HG03175 (cell line): ENCODE data around the gene ETNK1.
A peak's percentile ranks its signal among the peaks of the same experiment; 100 is the strongest.

Source experiments
- ATAC-seq: cut with Tn5 transposase; IDR thresholded peaks from one replicate; pipeline ENCODE4 v1.9.1; 2021; ENCODE audit warnings: mild to moderate bottlenecking, moderate library complexity; ENCODE audit not compliant: unreplicated experiment

Gene ETNK1

DNA sequence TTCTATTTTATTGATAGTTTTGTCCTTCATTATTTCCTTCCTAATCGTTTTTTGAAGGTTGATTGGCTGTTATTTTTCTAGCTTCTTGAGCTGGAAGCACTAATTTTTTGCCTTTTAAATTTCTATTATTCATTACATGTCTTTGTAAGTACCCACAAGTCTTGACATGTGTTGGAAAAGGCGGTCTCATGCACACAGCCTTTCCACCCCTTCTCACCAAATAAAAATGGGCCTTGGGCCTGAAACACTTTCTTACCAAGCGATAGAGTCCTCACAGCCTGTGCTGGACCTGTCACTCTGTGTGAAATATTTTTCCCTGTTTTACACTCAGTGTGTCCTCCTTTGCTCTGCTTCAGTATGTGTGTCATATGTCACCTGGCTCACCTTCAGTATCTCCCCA lies 9.9 kb downstream of the ETNK1 start:
- ATAC-seq: no peak

DNA sequence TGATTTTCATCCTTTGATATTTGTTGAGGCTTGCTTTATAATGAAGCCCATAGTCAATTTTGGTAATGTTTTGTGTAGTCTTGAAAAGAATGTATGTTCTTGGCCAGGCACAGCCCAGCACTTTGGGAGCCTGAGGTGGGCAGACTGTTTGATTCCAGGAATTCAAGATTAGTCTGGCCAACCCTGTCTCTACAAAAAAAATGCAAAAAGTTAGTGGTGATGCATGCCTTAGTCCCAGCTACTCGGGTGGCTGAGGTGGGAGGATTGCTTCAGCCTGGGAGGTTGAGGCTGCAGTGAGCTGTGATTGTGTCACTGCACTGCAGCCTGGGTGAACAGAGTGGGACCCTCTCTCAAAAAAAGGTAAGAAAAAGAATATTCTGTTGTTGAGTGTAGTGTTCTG lies 10.8 kb downstream of the ETNK1 start:
- no peak for ATAC-seq

DNA sequence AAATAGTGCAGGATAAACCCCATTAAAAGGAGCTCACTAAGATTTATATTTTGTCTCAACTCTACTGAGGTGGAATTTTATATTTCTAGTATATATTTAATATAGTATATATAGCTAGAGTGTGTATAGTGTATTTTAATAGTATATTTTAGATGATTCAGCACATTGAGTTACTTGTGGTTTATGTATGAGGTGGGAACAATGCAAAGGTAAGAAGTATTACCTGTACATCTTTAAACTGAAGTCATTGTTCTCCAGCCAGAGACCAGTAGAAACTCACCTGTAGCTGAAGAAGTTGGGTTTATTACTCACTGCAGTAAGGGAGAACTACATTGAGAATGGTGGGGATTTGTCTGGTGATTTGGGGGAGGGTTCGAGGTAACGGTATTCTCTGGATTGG lies 15.9 kb downstream of the ETNK1 start:
- no peak for ATAC-seq

DNA sequence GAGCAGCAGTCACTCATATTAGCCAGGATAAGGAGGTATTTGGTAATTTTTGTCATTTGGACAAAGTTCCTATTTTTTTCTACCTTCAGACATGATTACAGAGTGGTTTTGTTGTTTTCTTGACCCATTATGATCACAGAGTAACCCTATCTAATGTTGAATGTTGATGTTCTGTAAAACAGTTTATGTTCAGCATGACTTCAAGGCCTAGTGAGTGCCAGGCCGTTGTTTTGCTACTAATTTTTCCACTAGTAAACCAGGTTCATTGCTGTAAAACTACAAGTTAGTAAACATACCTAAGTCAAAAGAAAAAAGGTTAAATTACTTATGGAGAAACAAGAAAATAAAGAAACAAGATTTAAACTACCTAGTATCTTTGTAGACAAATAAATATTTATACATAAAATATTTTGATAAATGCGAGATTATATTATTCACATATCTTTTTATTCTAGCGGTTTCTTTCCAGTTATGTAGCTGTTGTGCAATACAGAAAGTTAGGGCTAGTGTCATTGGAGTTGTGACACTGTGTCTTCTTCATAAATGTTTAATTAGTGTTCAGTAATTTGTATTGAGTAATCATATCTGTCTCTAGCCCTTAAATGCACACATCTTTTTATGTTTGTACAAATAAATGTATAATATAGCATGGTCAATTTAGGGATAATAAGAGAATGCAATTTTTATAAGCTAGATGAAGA lies 16.5 kb downstream of the ETNK1 start:
- no peak for ATAC-seq

DNA sequence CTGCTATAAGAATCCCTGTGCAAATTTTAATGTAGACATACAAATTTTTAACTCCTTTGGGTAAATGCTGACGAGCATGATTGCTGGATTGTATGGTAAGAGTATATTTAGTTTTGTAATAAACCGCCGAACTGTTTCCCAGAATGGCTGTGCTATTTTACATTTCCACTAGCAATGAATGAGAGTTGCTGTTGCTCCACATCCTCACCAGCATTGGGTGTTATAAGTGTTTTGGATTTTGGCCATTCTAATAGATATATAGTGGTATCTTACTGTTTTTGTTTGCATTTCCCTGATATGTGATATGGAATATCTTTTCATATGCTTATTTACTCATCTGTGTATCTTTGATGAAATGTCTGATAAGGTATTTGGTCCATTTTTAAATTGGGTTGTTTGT lies 23.7 kb downstream of the ETNK1 start:
- ATAC-seq: no peak

DNA sequence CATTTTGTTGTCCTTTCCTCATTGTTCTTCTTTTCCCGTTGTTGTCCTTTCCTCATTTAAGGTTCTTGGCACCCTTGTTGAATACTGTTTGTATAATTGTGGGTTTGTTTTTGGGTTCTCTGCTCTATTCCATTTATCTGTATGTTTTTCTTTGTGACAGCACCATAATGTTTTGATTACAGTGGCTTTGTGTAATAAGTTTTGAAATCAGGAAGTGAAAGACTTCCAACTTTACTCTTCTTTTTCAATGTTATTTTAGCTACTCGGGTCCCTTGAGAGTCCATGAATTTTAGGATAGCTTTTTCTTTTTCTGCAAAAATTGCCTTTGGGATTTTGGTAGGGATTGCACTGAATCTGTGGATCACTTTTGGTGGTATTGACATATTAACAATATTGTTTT lies 28.1 kb downstream of the ETNK1 start:
- ATAC-seq: no peak

DNA sequence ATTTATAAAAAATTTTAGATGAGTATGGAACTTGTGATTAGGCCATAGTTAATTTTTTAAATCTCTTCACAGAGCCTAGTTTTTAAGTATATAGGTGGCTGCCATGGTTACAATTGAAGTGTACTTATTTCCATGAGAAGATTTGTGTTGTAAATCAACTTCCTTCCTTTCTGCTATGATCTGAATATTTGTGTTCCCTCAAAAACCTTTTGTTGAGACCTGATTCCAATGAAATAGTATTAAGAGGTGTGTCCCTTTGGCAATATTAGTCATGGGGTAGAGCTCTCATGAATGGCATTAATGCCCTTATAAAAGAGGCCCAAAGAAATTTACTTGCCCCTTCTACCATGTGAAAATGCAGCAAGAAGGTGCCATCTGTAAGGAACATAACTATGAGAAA lies 28.8 kb downstream of the ETNK1 start:
- ATAC-seq: no peak

DNA sequence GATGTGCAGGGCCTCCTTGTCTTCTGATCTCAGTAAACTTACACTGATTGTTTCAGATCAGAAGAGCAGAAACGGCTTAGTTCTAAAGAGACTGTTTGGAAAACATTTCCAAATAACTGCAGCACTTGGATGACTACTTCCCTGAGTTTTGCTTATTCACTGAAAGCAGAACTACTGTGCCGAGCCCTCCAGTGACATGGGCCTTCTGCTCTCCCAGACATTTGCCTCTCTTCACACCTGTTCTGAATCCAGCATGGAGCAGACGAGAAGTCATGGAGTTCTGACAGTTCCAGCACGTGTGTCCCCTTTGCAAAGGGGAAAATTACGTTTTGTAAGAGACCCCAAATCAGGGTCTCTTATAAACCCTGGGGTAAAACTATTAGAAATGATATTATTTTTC lies 31.4 kb downstream of the ETNK1 start:
- ATAC-seq: no peak

DNA sequence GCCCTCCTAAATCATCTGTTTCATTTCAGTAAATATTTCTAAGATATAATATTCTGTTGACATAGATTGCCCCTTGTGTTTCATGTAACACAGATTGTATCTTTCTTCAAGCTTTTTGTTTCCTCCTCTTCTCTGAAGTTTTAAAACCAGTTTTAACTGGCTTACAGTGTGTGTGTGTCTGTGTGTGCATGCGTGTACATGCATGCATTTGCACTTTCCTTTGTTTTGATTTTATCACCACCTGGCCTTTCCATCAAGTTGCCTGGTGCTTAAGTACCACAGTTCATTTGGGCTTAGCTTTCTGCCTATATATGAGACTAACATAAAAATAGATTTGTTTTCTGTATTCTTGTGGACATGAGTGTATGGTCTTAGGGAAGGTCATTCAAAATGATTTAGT lies 31.9 kb downstream of the ETNK1 start:
- ATAC-seq: no peak

DNA sequence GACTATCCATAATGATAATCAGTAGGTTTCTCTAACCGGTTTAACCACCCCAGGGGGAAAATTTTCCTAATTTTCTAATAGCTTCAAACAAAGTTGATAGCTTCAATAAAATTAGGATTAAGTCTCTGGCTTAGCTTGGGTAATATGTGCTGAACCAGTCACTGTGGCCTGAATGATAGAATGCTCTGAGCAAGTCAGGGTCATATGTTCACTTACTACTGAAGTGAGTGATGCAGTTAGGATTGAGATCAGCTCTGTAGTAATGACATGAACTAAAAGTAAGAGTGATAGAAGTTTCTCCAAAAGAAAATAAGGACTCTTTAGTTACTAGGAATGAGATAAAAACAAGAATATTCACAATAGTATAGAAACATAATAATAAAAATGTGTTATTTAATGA lies 32.6 kb downstream of the ETNK1 start:
- ATAC-seq: no peak

DNA sequence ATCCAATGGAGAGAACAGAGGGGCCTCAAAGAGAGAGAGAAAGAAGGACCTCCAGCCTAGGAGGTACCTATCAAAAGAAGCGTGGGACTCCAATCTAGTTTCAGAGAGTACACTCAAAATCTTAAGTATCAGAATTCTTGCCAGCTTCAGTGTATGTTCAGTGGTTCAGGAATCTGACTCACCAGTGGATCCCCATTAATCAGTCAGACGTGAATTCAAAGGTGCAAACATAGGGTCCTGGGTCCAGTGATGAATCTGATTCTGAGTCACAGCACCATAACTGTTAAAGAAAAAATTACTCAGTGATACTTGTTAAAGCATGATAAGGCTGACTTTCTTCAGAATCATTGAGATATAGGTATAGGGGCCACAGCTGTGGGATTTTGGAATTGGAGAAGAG lies 33.2 kb downstream of the ETNK1 start:
- no peak for ATAC-seq

DNA sequence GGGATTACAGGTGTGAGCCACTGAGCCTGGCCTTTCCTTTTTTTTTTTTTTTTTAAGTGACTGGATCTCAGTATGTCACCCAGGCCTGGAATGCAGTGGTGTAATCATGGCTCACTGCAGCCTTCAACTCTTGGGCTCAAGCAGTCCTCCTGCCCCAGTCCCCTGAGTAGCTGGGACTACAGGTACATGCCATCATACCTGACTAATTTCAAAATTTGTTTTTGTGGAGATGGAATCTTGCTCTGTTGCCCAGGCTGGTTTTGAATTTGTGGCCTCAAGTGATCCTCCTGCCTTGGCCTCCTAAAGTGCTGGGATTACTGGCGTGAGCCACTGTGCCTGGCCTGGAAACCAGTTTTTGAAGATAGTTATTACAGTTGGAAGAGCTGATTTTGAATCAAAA lies 37.4 kb downstream of the ETNK1 start:
- no peak for ATAC-seq

DNA sequence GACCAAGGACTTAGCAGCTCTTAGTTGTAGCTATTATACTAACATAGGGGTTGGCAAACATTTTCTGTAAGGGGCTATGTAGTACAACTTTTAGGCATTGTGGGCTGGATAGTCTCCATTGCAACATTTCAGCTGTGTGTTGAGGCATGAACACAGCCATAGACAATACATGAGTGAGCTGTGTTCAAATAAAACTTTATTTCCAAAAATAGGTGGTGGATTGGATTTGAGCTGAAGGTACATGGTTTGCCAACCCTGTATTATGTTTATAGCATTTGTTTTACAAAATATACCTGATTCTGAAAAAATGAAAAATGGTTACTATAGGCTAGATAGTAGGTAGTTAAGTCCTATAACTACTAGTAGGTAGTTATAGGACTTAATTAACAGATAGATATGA lies 40.5 kb downstream of the ETNK1 start:
- ATAC-seq: no peak

DNA sequence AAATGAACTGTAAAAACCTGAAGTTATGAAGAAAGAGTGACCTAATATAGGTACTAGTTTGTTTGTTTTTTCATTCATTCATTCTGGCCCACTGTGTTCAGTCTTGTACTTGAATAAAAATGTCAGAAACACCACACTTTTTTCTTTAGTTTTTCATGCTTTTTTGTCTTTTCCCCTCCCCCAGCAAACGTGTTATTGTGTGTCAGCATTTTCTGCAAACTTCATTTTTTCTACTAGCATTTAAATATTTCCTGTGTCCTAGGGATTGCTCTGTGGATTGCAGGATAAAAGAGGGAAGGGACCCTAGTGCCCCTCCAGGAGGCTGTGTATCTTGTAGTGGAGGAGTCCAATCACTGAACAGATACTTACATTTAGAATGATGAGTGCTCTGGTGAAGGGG lies 42.2 kb downstream of the ETNK1 start:
- ATAC-seq: no peak

DNA sequence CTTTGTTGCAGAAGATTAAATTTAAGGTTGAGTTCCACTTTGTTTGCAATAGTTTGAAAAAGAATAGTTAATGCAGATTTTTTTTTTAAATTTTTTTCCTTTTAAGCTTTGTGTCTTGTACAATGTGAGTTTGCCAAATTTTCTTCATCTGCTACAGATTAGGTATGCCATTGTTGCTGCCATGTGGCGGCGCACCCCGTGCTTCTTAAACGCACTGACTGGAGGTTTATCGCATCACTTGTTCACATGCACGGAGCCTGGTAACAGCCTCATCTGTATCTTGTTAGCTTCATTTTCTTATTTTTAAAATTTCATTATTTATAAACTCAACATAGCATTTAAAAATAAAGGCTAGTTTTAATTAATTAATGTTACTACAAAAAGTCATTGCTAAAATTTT lies 43.5 kb downstream of the ETNK1 start:
- no peak for ATAC-seq

DNA sequence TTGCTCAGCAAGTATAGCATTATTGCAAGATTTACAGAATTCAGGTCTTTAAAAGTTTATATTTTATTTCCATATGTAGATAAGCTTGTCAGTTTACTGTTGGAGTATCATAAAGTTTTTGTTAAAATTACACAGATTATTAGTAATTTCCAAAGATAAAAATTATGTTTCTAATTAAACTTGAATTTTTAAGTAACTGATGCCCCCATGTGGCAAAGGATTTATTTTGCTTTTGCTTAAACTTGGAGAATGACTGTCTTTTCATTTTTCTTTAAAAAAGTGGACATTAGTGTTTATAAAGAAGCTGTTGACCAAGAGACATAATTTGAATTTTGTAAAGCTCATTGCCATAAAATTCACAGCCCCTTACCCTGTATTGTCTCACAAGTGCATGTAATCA lies 45.8 kb downstream of the ETNK1 start:
- no peak for ATAC-seq

DNA sequence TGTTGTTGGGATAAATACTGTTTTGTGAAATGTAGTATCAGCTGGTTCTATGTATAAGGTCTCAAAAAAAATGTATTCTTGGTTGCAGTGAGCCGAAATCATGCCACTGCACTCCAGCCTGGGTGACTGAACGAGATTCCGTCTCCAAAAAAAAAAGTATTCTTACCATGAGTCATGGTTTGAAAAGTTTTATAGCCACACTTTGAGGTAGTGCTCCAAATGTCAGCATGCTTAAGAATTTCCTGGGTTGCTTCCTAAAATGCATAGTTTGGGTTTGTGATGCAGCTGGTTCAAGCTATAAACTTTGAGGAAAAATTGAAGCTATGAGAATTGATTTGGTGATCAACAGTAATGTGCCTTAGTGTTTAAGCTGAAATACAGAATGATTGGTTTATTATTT lies 48.0 kb downstream of the ETNK1 start:
- ATAC-seq: no peak

DNA sequence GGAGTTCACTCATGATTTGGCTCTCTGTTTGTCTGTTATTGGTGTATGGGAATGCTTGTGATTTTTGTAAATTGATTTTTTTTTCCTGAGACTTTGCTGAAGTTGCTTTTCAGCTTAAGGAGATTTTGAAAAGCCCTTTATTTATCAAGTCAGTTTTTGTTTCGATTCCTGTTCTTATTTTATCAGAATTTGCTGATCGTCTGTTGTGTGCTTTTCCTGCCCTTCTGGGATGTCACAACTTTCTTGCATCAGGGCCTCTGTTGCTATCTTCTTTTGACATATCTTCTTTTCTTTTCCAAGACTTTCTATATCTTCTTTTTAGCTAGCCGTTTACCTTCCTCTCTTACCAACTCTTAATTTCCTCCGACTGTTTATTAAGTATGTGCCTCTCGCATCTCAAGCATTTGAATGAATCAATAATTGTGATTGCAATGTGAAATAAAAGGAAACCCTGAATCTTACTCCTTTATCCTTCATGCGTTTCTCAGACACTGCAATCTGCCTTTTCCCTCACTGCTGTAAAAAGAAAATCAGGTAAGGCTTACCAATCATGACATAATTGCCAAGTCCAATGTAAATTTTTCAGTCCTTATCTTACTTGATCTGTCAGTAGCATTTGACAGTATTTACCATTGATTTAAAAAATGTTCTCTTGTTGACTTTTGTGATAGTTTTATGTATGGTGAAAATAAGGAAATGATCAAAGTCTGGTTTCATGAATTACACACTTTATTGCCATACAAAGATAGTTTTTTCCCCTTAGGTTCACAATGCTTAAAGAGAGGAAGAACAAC lies 53.0 kb downstream of the ETNK1 start:
- no peak for ATAC-seq

DNA sequence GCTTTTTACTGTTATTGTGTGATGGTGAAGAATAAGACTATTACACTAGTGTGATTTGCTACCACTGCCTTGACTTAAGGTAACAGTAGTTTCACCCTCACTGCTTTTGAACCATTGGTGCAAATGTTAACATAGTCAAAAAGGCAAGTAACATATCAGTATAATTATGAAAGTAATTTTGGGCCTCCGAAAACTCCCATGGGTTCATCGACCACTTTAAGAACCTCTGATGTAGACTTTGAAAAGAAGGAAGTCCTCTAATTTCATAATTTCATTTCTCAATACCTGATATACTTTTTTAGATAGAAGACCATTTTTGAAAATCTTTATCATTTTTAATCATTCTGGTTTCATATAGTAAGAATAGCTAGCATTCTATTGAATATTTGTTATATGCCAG lies 57.7 kb downstream of the ETNK1 start:
- ATAC-seq: no peak

DNA sequence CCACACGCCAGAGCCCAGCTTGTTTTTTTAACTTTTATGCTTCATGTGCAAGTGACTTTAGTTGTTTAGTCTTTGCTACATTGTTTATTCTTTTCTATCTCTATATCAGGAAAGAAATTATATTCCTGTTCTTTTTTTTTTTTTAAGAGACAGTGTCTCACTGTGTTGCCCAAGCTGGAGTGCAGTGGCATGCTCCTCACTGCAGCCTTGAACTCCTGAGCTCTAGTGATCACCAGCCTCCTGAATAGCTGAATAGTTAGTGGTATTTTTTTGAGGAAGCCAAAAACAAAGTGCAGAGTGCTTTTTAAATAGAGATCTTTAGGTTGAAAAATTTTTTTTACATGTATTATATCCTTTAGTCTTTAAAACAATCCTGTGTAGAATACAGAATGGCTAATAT lies 58.2 kb downstream of the ETNK1 start:
- no peak for ATAC-seq

DNA sequence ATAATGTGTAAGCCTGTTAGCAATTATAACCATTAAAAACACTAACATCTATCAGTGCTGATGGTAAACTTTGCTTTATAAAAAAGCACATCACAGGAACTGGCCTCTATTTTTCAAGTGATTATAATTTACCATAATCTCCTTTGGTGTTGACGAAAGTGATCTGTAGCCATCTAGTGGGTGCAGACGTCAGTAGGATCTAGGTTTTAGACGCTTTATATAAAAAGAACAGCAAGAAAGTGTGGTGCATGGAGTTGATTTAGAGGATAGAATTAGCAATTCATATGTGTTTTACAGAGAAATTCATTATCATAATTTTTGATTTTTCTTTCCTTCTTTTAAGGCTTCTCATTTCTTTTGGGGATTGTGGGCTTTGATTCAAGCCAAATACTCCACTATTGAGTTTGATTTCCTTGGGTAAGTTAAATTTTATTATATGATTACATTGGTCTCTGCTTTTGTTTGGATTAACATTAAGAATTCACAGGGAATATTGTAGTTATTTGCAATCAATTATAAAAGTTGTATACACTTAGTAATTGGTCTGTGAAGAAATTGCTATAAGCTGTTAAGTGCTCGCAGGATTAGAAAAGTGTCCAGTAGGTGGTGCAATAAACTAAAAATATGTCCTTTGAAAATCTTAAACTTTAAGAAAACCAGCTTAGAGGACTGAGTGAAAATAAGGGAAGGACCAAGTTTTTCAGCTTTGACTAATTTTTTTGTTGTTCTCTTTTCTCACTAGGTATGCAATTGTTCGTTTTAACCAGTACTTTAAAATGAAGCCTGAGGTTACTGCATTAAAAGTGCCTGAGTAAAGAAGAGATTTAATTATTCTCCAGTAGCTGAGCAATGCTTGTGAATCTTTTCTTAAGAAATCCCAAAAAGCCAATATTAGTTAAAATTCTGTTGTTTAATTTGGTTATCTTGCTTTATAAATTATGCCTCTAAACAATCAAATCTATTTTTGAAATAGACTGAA lies 59.5 kb downstream of the ETNK1 start:
- peak; percentile 38 for ATAC-seq

DNA sequence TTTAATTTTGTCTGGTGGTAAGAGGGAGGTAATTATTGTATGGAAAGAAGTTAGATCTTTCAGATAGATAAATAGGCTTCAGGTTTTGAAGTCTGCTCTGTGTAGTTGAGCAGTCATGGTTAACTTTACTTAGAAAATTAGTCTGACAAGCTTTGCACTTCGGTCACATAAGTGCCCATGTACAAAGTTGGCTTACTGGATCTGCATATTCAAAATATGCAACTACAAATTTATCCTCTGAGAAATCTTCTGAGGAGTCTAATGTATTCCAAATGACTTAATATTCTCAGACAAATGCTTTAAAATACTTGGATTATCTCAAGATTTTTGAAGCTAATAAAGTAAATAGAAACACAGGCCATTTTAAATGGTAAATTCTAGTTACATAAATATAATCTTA lies 61.2 kb downstream of the ETNK1 start:
- no peak for ATAC-seq
